ENCODE data around the gene SECISBP2.
"Not testable (repeated sequence)": the region's sequence is repeated elsewhere in the genome, so short reads cannot be mapped to it uniquely, and the experiment has no call there.

The SECISBP2 gene

GRCh38 chr9:89318123-89319014, at the start of gene SECISBP2:
TSS of gene SECISBP2 (plus strand) at chr9:89318500. CDS start at chr9:89318577, 77 bp downstream.
- H3K9me3 ChIP-seq (ENCODE audit: insufficient read depth, low read length): no peaks in the 10 kb centered on the region
- TF ChIP-seq YY1 (IDR thresholded peaks at IDR 0.05; ENCODE audit: insufficient read depth, insufficient read length): no peak
- no peak for TF ChIP-seq SUZ12 (IDR thresholded peaks at IDR 0.05; ENCODE audit: extremely low read depth, insufficient read depth, insufficient read length)
- no peak for TF ChIP-seq ZNF274 (IDR thresholded peaks at IDR 0.05; ENCODE audit: low read depth, low read length)
- peak within 1 kb of the TSS; percentile 98 for H3K9ac ChIP-seq (ENCODE audit: insufficient read length, low read depth)
- H3K36me3 ChIP-seq (ENCODE audit: insufficient read depth, insufficient read length, low read length): peaks cover 69% of the 10 kb centered on the region
- H3K4me1 ChIP-seq (ENCODE audit: insufficient read depth, insufficient read length): peaks cover 2% of the 10 kb centered on the region
- no peaks in the 10 kb centered on the region for H3K27me3 ChIP-seq (ENCODE audit: insufficient read depth, insufficient read length)
- H3K4me3 ChIP-seq (ENCODE audit: insufficient read length, low read depth): peak within 1 kb of the TSS; percentile 84
- DNase-seq (ENCODE audit: low read depth, low spot score): peak; percentile 94

DNA sequence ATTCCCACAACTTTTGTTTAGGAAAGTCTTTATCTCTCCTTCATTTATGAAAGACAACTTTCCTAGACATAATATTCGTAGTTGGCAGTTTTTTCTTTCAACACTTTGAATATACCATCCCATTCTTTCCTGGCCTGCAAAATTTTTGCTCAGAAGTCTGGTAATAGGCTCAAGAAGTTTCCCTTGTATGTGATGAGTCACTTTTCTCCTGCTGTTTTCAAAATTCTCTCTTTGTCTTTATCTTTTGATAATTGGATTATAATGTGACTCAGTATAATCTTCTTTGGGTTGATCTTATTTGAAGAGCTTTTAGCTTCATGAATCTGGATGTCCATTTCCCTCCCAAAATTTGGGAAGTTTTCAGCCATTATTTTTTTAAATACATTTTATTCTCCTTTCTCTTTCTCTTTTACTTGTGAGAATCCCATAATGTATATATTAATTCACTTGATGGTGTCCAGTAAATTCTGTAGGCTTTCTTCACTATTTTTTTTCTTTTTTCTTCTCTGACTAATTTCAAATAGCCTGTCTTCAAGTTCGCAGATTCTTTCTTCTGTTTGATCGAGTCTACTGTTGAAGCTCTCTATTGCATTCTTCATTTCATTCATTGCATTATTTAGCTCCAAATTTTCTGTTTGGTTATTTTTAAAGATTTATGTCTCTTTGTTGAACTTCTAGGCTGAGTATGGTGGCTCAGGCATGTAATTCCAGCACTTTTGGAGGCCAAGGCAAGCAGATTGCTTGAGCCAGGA, 44.6 kb upstream of the SECISBP2 start:
- Histone ChIP-seq H3K4me1 (ENCODE audit: insufficient read depth, insufficient read length) (no peaks in the 10 kb centered on the region), H3K9me3 (ENCODE audit: insufficient read depth, low read length) (peaks cover 59% of the 10 kb centered on the region), H3K9ac (ENCODE audit: insufficient read length, low read depth) (no peak overlapping the region), H3K36me3 (ENCODE audit: insufficient read depth, insufficient read length, low read length) (no peaks in the 10 kb centered on the region), H3K27me3 (ENCODE audit: insufficient read depth, insufficient read length) (no peaks in the 10 kb centered on the region), H3K4me3 (ENCODE audit: insufficient read length, low read depth) (no peak overlapping the region)
- no peak for TF ChIP-seq YY1 (IDR thresholded peaks at IDR 0.05; ENCODE audit: insufficient read depth, insufficient read length)
- no peak for TF ChIP-seq ZNF274 (IDR thresholded peaks at IDR 0.05; ENCODE audit: low read depth, low read length)
- TF ChIP-seq SUZ12 (IDR thresholded peaks at IDR 0.05; ENCODE audit: extremely low read depth, insufficient read depth, insufficient read length): no peak
- no peak for DNase-seq (ENCODE audit: low read depth, low spot score)

GRCh38 chr9:89274838-89275237, 43.5 kb upstream of the SECISBP2 start:
- DNase-seq (ENCODE audit: low read depth, low spot score): no peak
- no peak overlapping the region for H3K9ac ChIP-seq (ENCODE audit: insufficient read length, low read depth)
- TF ChIP-seq SUZ12 (IDR thresholded peaks at IDR 0.05; ENCODE audit: extremely low read depth, insufficient read depth, insufficient read length) (no peak), ZNF274 (IDR thresholded peaks at IDR 0.05; ENCODE audit: low read depth, low read length) (no peak), YY1 (IDR thresholded peaks at IDR 0.05; ENCODE audit: insufficient read depth, insufficient read length) (no peak)

GRCh38 chr9:89276040-89276439, 42.3 kb upstream of the SECISBP2 start:
- peaks cover 60% of the 10 kb centered on the region for H3K9me3 ChIP-seq (ENCODE audit: insufficient read depth, low read length)
- not testable (repeated sequence) for H3K9ac ChIP-seq (ENCODE audit: insufficient read length, low read depth); H3K4me1 ChIP-seq (ENCODE audit: insufficient read depth, insufficient read length); H3K4me3 ChIP-seq (ENCODE audit: insufficient read length, low read depth); H3K36me3 ChIP-seq (ENCODE audit: insufficient read depth, insufficient read length, low read length); H3K27me3 ChIP-seq (ENCODE audit: insufficient read depth, insufficient read length)
- DNase-seq (ENCODE audit: low read depth, low spot score): peak; percentile 11

More at GRCh38 chr9:89274838-89275237, 43.5 kb upstream of the SECISBP2 start:
- no peaks in the 10 kb centered on the region for H3K36me3 ChIP-seq (ENCODE audit: insufficient read depth, insufficient read length, low read length)
- peaks cover 60% of the 10 kb centered on the region for H3K9me3 ChIP-seq (ENCODE audit: insufficient read depth, low read length)
- H3K4me1 ChIP-seq (ENCODE audit: insufficient read depth, insufficient read length): no peaks in the 10 kb centered on the region
- no peak overlapping the region for H3K4me3 ChIP-seq (ENCODE audit: insufficient read length, low read depth)
- H3K27me3 ChIP-seq (ENCODE audit: insufficient read depth, insufficient read length): no peaks in the 10 kb centered on the region

DNA sequence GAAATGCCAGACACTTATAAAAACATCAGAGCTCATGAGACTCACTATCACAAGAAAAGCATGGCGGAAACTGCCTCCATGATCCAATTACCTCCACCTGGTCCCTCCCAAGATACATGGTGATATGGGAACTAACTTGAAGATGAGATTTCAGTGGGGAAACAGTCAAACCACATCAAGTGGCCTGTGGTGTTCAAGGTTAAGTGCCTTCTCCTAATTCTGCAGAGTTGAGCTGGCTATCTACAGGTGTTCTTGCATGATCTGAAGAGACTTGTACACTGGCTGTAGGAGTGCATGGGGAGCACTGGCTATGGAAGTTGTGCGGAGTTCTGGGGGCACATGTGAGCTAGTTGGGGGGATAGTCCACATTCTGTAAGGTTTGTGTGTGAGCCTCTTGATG, 41.3 kb upstream of the SECISBP2 start:
- no peaks in the 10 kb centered on the region for H3K27me3 ChIP-seq (ENCODE audit: insufficient read depth, insufficient read length)
- no peak overlapping the region for H3K9ac ChIP-seq (ENCODE audit: insufficient read length, low read depth)

GRCh38 chr9:89277454-89277853, 40.8 kb upstream of the SECISBP2 start:
- Histone ChIP-seq H3K27me3 (ENCODE audit: insufficient read depth, insufficient read length) (no peaks in the 10 kb centered on the region), H3K4me3 (ENCODE audit: insufficient read length, low read depth) (no peak overlapping the region), H3K9ac (ENCODE audit: insufficient read length, low read depth) (no peak overlapping the region), H3K4me1 (ENCODE audit: insufficient read depth, insufficient read length) (no peaks in the 10 kb centered on the region), H3K9me3 (ENCODE audit: insufficient read depth, low read length) (peaks cover 60% of the 10 kb centered on the region), H3K36me3 (ENCODE audit: insufficient read depth, insufficient read length, low read length) (no peaks in the 10 kb centered on the region)
- TF ChIP-seq ZNF274 (IDR thresholded peaks at IDR 0.05; ENCODE audit: low read depth, low read length): no peak
- no peak for TF ChIP-seq SUZ12 (IDR thresholded peaks at IDR 0.05; ENCODE audit: extremely low read depth, insufficient read depth, insufficient read length)
- no peak for DNase-seq (ENCODE audit: low read depth, low spot score)

More for the DNA sequence above, 41.3 kb upstream of the SECISBP2 start:
- H3K4me3 ChIP-seq (ENCODE audit: insufficient read length, low read depth): no peak overlapping the region
- TF ChIP-seq YY1 (IDR thresholded peaks at IDR 0.05; ENCODE audit: insufficient read depth, insufficient read length): no peak
- TF ChIP-seq SUZ12 (IDR thresholded peaks at IDR 0.05; ENCODE audit: extremely low read depth, insufficient read depth, insufficient read length): no peak
- TF ChIP-seq ZNF274 (IDR thresholded peaks at IDR 0.05; ENCODE audit: low read depth, low read length): no peak
- H3K36me3 ChIP-seq (ENCODE audit: insufficient read depth, insufficient read length, low read length): no peaks in the 10 kb centered on the region
- no peak for DNase-seq (ENCODE audit: low read depth, low spot score)
- no peaks in the 10 kb centered on the region for H3K4me1 ChIP-seq (ENCODE audit: insufficient read depth, insufficient read length)
- peaks cover 60% of the 10 kb centered on the region for H3K9me3 ChIP-seq (ENCODE audit: insufficient read depth, low read length)

DNA sequence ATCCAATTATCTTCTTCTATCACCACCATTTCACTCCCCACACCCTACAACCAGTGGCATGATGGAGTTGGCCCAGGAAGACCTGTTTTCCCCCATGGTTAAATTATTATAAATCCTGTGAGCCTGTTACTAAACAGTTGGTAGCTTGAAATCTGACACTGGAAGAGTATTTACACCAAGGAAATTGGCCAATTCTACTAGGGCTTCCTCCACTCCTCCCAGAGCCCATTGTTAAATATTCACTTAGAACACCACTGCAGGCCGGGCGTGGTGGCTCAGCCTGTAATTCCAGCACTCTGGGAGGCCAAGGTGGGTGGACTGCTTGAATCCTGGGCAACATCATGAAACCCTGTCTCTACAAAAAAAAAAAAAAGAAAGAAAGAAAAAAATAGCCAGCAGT, 39.7 kb upstream of the SECISBP2 start:
- Histone ChIP-seq H3K9me3 (ENCODE audit: insufficient read depth, low read length) (peaks cover 49% of the 10 kb centered on the region), H3K27me3 (ENCODE audit: insufficient read depth, insufficient read length) (no peaks in the 10 kb centered on the region), H3K36me3 (ENCODE audit: insufficient read depth, insufficient read length, low read length) (no peaks in the 10 kb centered on the region), H3K4me3 (ENCODE audit: insufficient read length, low read depth) (no peak overlapping the region), H3K9ac (ENCODE audit: insufficient read length, low read depth) (no peak overlapping the region), H3K4me1 (ENCODE audit: insufficient read depth, insufficient read length) (no peaks in the 10 kb centered on the region)
- TF ChIP-seq ZNF274 (IDR thresholded peaks at IDR 0.05; ENCODE audit: low read depth, low read length): no peak
- TF ChIP-seq YY1 (IDR thresholded peaks at IDR 0.05; ENCODE audit: insufficient read depth, insufficient read length): no peak
- no peak for TF ChIP-seq SUZ12 (IDR thresholded peaks at IDR 0.05; ENCODE audit: extremely low read depth, insufficient read depth, insufficient read length)
- no peak for DNase-seq (ENCODE audit: low read depth, low spot score)

Measured in NT2/D1 (cell line).